Endodermal cell (in vitro differentiated cells): Measurements from ENCODE around the gene SETD1B. TPM values are rescaled to one million over a fixed set of nuclear protein-coding genes. Genes with fewer than 3 reads are reported as not detected.
A peak's percentile ranks its signal among the peaks of the same experiment; 100 is the strongest.

ENCODE experiments used
- DNase-seq: peaks from one replicate; pipeline ENCODE4 v3.0.0-alpha.2; 2017
- H3K27ac ChIP-seq: 2 replicates; pipeline ENCODE4 v1.5.1; 2013; ENCODE audit warnings: mild to moderate bottlenecking, low read depth, low read length, moderate library complexity
- H3K27me3 ChIP-seq: 2 replicates; pipeline ENCODE4 v1.6.1; 2013; ENCODE audit warnings: mild to moderate bottlenecking, low read length, moderate library complexity; ENCODE audit not compliant: insufficient read depth, control insufficient read depth, poor library complexity, severe bottlenecking
- H3K36me3 ChIP-seq: 2 replicates; pipeline ENCODE4 v1.7.0; 2013; ENCODE audit warnings: mild to moderate bottlenecking, low read length, moderate library complexity; ENCODE audit not compliant: control insufficient read depth, insufficient read depth
- H3K4me1 ChIP-seq: one replicate; pipeline ENCODE4 v1.7.0; 2013; ENCODE audit warnings: low read length; ENCODE audit not compliant: control insufficient read depth, insufficient read depth
- H3K4me3 ChIP-seq: 2 replicates; pipeline ENCODE4 v1.5.1; 2013; ENCODE audit warnings: mild to moderate bottlenecking, low read length, moderate library complexity
- H3K9ac ChIP-seq: 2 replicates; pipeline ENCODE4 v1.6.1; 2013; ENCODE audit warnings: mild to moderate bottlenecking, low read length, moderate library complexity; ENCODE audit not compliant: poor library complexity, severe bottlenecking; ENCODE audit errors: extremely low read depth
- H3K9me3 ChIP-seq: 2 replicates; pipeline ENCODE4 v1.6.1; 2013; ENCODE audit warnings: mild to moderate bottlenecking, low read length, moderate library complexity; ENCODE audit not compliant: control insufficient read depth
- H3K27ac Mint-ChIP-seq: 2 replicates; pipeline ENCODE4 v1.8.0; 2020; ENCODE audit warnings: mixed read lengths
- H3K27me3 Mint-ChIP-seq: 2 replicates; pipeline ENCODE4 v1.8.0; 2021; ENCODE audit warnings: mild to moderate bottlenecking, mixed read lengths; ENCODE audit not compliant: insufficient read depth
- H3K36me3 Mint-ChIP-seq: 2 replicates; pipeline ENCODE4 v1.8.0; 2020; ENCODE audit warnings: low read depth, mixed read lengths
- H3K4me1 Mint-ChIP-seq: 2 replicates; pipeline ENCODE4 v1.8.0; 2020; ENCODE audit warnings: mixed read lengths
- H3K4me3 Mint-ChIP-seq: 2 replicates; pipeline ENCODE4 v1.8.0; 2020; ENCODE audit warnings: mild to moderate bottlenecking, moderate library complexity, mixed read lengths
- H3K9me3 Mint-ChIP-seq: 2 replicates; pipeline ENCODE4 v1.8.0; 2020; ENCODE audit warnings: mild to moderate bottlenecking, mixed read lengths
- WGBS, 2 experiments: methylation state at CpG; one replicate each; pipeline versions ENCODE4 v1.1.5 to v1.1.7; 2013; ENCODE audit warnings: missing lambda C conversion rate in 2 of 2, mixed read lengths in 1 of 2; ENCODE audit not compliant: insufficient coverage in 1 of 2, insufficient read length in 1 of 2; 5-methylcytosine and 5-hydroxymethylcytosine counted together
- total RNA-seq, 2 donors: library from RNA; stranded (reverse); fragmentation: NEBNext Ultra II Directional in 1 of 2; extraction: Animal tissue kit (Norgen Biotek cat#: 25700) in 1 of 2; gene quantifications; 2 replicates in 1 of 2; 3 replicates in 1 of 2; pipeline ENCODE4 v1.2.1, GENCODE V29; 2021
- TF ChIP-seq, protein P1 (sequence below): fragments of 200-600 bp; sonication (generic); conservative IDR thresholded peaks from 2 replicates; pipeline ENCODE4 v1.5.0; 2021; ENCODE audit warnings: antibody characterized with exemption, mild to moderate bottlenecking

The SETD1B gene
- total RNA-seq, 2 donors from 2014 or later, result 30.7 to 32.6 TPM

DNA sequence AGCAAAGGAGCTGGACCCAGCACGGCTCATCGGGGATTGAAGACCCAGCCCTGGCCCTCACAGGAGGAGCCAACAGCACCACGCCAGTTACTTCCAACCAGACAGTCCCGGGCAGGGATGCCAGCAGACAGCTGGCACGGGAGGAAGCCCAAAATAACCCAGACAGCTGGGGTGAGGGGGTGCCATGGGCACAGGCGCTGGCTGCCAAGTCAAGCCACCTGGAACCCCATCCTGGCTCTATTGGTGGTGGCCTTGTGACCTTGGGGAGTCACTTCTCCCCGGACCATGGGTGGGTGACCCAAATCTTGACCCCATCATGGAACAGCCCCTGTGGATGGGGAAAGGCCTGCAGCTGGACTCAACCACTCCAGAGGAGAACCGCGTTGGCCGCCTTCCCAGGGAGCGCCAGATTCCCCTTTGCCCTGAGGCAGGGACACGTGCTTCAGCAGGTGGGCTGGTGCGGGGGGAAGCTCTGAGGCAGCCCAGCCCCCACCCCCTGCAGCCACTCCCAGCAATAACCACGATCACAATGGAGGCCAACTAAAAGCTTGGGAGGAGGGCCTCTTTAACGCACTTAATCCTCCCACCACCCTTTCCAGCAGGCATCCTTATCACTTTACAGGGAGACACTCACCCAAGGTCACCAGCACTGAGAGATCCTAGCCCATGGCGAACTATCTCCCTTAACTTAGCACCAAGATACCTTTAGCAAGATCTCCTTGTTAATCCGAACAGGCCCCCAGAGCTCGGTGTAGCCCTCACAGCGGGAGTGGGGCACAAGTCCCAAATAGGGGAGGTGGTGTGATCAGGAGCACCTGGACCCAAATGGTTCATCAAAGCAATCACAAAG, 5.6 kb upstream of the SETD1B start:
- Mint-ChIP-seq H3K27me3 (no peaks in the 10 kb centered on the region), H3K27ac (peak overlapping the region; percentile 88), H3K9me3 (no peaks in the 10 kb centered on the region), H3K4me3 (peak overlapping the region; percentile 73), H3K4me1 (peaks cover 32% of the 10 kb centered on the region), H3K36me3 (peaks cover 20% of the 10 kb centered on the region)
- peak overlapping the region; percentile 59 for H3K27ac ChIP-seq
- TF ChIP-seq, protein P1, sequence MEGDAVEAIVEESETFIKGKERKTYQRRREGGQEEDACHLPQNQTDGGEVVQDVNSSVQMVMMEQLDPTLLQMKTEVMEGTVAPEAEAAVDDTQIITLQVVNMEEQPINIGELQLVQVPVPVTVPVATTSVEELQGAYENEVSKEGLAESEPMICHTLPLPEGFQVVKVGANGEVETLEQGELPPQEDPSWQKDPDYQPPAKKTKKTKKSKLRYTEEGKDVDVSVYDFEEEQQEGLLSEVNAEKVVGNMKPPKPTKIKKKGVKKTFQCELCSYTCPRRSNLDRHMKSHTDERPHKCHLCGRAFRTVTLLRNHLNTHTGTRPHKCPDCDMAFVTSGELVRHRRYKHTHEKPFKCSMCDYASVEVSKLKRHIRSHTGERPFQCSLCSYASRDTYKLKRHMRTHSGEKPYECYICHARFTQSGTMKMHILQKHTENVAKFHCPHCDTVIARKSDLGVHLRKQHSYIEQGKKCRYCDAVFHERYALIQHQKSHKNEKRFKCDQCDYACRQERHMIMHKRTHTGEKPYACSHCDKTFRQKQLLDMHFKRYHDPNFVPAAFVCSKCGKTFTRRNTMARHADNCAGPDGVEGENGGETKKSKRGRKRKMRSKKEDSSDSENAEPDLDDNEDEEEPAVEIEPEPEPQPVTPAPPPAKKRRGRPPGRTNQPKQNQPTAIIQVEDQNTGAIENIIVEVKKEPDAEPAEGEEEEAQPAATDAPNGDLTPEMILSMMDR, result no peak
- WGBS, 2 experiments, result 40 to 62% methylated on average over 4 to 19 of the region's 19 CpGs
- peak overlapping the region; percentile 71 for H3K9ac ChIP-seq
- peaks cover 16% of the 10 kb centered on the region for H3K4me1 ChIP-seq
- peaks cover 19% of the 10 kb centered on the region for H3K36me3 ChIP-seq
- peak; percentile 89 for DNase-seq
- peak overlapping the region; percentile 84 for H3K4me3 ChIP-seq
- H3K27me3 ChIP-seq, result no peaks in the 10 kb centered on the region
- no peaks in the 10 kb centered on the region for H3K9me3 ChIP-seq

DNA sequence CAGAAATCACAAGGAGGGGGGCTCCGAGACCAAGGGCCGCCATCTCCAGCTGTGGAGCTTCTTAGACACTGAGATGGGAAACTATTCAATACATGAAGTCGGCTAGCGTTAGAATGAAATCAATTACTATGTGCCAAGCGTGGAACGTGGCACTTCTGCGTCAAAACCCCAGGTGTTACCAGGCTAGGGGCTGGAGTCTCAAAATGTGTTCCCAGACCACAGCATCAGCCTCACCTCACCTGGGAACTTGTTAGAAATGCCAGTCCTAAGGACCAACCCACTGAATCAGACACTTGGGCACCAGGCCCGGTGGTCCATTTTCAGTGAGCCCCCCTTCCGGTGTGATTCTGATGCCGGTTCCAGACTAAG, 5.0 kb upstream of the SETD1B start:
- Mint-ChIP-seq H3K36me3 (peaks cover 20% of the 10 kb centered on the region), H3K9me3 (no peaks in the 10 kb centered on the region), H3K4me3 (peak overlapping the region; percentile 73), H3K27ac (peak overlapping the region; percentile 88), H3K27me3 (no peaks in the 10 kb centered on the region), H3K4me1 (peaks cover 32% of the 10 kb centered on the region)
- no peaks in the 10 kb centered on the region for H3K27me3 ChIP-seq
- peaks cover 19% of the 10 kb centered on the region for H3K36me3 ChIP-seq
- H3K9ac ChIP-seq, result peak overlapping the region; percentile 71
- DNase-seq, result no peak
- WGBS, 2 experiments, result 52 to 59% methylated on average over 10 of the region's 10 CpGs
- peaks cover 16% of the 10 kb centered on the region for H3K4me1 ChIP-seq
- H3K27ac ChIP-seq, result peak overlapping the region; percentile 59
- no peaks in the 10 kb centered on the region for H3K9me3 ChIP-seq
- H3K4me3 ChIP-seq, result peak overlapping the region; percentile 84
- TF ChIP-seq, protein P1, result no peak

DNA sequence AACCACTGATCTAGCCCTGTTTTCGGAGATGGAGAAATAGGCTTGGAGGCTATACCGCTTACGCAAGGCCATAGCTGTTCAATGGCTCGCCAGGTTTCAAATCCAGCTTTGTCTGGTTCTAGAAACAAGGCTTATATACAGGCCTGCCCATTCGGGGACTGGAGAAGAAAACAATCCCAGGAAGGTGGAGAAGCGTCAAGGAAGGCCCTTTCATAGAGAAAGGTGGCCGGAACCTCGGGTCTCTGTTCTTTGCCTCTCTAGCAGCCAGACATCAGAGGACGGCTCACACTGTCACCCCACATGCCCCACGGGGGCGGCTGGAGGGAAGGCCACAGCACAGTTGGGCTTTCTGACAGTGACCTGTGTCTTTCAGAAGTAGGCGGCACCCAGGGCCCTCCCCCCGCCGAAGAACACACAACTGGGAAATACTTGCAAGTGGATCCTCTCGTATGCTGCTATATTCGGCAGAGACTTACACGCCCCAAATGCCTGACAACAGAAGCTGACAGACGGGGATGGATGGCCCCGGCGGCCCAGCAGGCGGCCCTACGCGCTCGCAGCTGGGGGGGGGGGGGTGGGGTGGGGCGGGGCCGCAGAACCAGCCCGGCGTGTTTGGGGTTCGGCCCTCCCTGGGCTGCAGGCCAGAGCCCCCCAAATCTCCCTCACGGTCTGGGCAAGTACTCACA, 4.5 kb upstream of the SETD1B start:
- Mint-ChIP-seq H3K27ac (peak overlapping the region; percentile 93), H3K36me3 (peaks cover 20% of the 10 kb centered on the region), H3K4me1 (peaks cover 32% of the 10 kb centered on the region), H3K4me3 (peak overlapping the region; percentile 73), H3K27me3 (no peaks in the 10 kb centered on the region), H3K9me3 (no peaks in the 10 kb centered on the region)
- peak; percentile 90 for DNase-seq
- Histone ChIP-seq H3K27ac (peak overlapping the region; percentile 99), H3K9ac (peak overlapping the region; percentile 96), H3K4me1 (peaks cover 16% of the 10 kb centered on the region), H3K27me3 (no peaks in the 10 kb centered on the region), H3K4me3 (peak overlapping the region; percentile 84), H3K36me3 (peaks cover 19% of the 10 kb centered on the region), H3K9me3 (no peaks in the 10 kb centered on the region)
- WGBS, 2 experiments, result 20 to 30% methylated on average over 14 to 18 of the region's 30 CpGs
- TF ChIP-seq, protein P1, result no peak
